Ascending aorta (tissue), 2 donors: ENCODE data around the gene NCK2. TPM values are rescaled to one million over a fixed set of nuclear protein-coding genes. Genes with fewer than 3 reads are reported as not detected.

Experiments
- DNase-seq, 2 donors: peaks; one replicate each; pipeline ENCODE4 v3.0.0-alpha.2; 2019; ENCODE audit warnings: low spot score in 2 of 2
- H3K27ac ChIP-seq, 2 donors: fragments of 200-600 bp; sonication (generic); one replicate each; pipeline ENCODE4 v1.5.1; 2016 to 2017; ENCODE audit warnings: mild to moderate bottlenecking in 1 of 2
- H3K27me3 ChIP-seq: fragments of 200-600 bp; sonication (generic); one replicate; pipeline ENCODE4 v1.5.1; 2017
- H3K36me3 ChIP-seq, 2 donors: fragments of 200-600 bp; sonication (generic); one replicate each; pipeline ENCODE4 v1.5.1; 2016
- H3K4me1 ChIP-seq, 2 donors: fragments of 200-600 bp; sonication (generic); one replicate each; pipeline ENCODE4 v1.5.1; 2016 to 2017; ENCODE audit warnings: mild to moderate bottlenecking in 1 of 2
- H3K4me3 ChIP-seq, 2 donors: fragments of 200-600 bp; sonication (generic); one replicate each; pipeline ENCODE4 v1.5.1; 2016 to 2017; ENCODE audit warnings: mild to moderate bottlenecking in 1 of 2
- H3K9me3 ChIP-seq, 2 donors: fragments of 200-600 bp; sonication (generic); one replicate each; pipeline ENCODE4 v1.5.1; 2016
- CTCF ChIP-seq, 3 experiments: fragments of 200-600 bp in 2 of 3; fragments of 450-650 bp in 1 of 3; sonication (generic) in 2 of 3; IDR thresholded peaks; one replicate each; pipeline ENCODE4 v1.5.1; 2016 to 2019; ENCODE audit warnings: antibody characterized with exemption in 3 of 3, mild to moderate bottlenecking in 1 of 3, moderate library complexity in 1 of 3
- intact Hi-C: fragments of 100-400 bp; cut with DNase I; formaldehyde crosslinking; loops from one replicate; pipeline ENCODE4 v1.15.1; 2023
- total RNA-seq: library from RNA; depleted of rRNA; stranded (reverse); fragments of >200 nt; gene quantifications from one replicate; pipeline ENCODE4 v1.1.0, GENCODE V29; 2016

The NCK2 gene
- total RNA-seq, 1 donor from 2014 or later = 57.6 TPM

DNA sequence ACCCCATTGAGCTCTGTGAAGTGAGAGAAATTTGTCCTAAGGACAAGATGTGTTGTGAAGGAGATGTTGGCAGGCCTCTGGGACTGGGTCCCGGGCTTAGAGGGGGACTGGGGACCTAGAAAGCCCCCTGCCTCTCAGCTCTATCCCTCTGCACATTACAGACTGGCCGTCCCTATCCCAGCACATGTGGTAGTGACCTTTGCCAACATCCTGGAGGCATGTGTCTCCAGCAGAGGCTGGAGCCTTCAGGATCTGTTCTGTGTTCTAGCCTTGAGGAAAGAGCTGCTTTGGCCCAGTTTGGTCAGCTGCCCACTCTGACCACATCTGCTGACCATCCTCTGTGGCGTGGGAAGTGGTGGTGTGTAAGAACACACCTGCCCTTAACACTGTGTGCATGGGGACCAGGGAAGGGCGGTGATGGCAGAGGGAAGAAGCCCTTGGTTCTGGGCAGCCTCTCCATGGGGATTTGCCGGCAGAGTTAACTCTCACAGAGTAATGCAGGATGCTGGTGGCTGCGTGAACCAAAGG, 33.4 kb downstream of the NCK2 start:
- TF ChIP-seq CTCF (IDR thresholded peaks at IDR 0.05) = no peak
- Histone ChIP-seq H3K9me3 (no peaks in the 10 kb centered on the region), H3K27me3 (no peaks in the 10 kb centered on the region), H3K36me3 (no peaks in the 10 kb centered on the region), H3K27ac (no peak overlapping the region), H3K4me1 (peaks cover 5 to 11% of the 10 kb centered on the region in 2 donors), H3K4me3 (no peak overlapping the region)
- DNase-seq = no peak
- intact Hi-C loops = no loop called here

GRCh38 chr2:105779394-105779793, 34.7 kb downstream of the NCK2 start:
- no peak for TF ChIP-seq CTCF (IDR thresholded peaks at IDR 0.05)
- DNase-seq = no peak
- Histone ChIP-seq H3K36me3 (no peaks in the 10 kb centered on the region), H3K4me3 (no peak overlapping the region), H3K27me3 (no peaks in the 10 kb centered on the region), H3K4me1 (peaks cover 3 to 11% of the 10 kb centered on the region in 2 donors), H3K9me3 (no peaks in the 10 kb centered on the region), H3K27ac (no peak overlapping the region)
- intact Hi-C loops = no loop called here

- DNase-seq = no peak
- H3K4me3 ChIP-seq = no peak overlapping the region
- no peak for TF ChIP-seq CTCF (IDR thresholded peaks at IDR 0.05)
- H3K36me3 ChIP-seq = no peaks in the 10 kb centered on the region
- H3K27me3 ChIP-seq = no peaks in the 10 kb centered on the region
- H3K4me1 ChIP-seq = peaks cover 3 to 11% of the 10 kb centered on the region in 2 donors
- H3K9me3 ChIP-seq = no peaks in the 10 kb centered on the region
- H3K27ac ChIP-seq = no peak overlapping the region
- intact Hi-C loops = loop anchor here (5.0 kb wide), 1 partner anchor 33 kb away; no protein-coding TSS in a partner anchor
These were observed 35.9 kb downstream of the NCK2 start for GRCh38 chr2:105780606-105781005.

DNA sequence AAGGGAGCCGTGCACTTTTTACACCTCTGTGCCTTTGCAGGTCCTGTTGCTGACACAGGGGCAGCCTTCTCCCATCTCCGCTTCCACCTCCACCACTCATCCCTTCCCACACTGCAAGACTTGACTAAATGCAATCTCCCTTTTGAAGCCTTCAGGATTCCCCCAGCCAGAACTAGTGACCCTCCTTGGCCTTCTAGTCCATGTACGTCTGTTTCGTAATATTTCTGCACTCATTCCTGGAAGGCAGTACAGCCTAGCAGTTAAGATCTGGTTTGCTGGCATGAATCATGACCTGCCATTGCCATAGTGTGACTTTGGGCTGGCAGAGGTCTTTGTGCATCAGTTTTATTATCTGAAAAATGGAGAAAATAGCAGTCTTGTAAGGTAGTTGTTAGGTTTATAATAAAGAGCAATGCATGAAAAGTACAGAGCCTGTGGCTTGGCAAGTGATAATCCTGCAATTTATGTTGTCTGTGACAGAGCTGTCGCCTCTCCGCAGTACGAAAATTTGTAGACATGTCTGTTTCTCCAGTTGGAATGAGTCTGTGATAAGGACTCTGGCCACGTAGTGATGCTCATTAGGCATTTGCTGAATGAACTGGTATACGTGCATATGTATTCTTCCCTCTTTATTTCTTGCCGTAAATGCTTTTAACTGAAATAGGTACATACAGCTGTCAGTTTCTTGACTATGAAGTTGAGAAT, 36.7 kb downstream of the NCK2 start:
- Histone ChIP-seq H3K4me1 (peaks cover 3 to 6% of the 10 kb centered on the region in 2 donors), H3K36me3 (no peaks in the 10 kb centered on the region), H3K27ac (no peak overlapping the region), H3K9me3 (no peaks in the 10 kb centered on the region), H3K27me3 (no peaks in the 10 kb centered on the region), H3K4me3 (no peak overlapping the region)
- no peak for DNase-seq
- no peak for TF ChIP-seq CTCF (IDR thresholded peaks at IDR 0.05)
- intact Hi-C loops = loop anchor here (5.0 kb wide), 1 partner anchor 34 kb away; no protein-coding TSS in a partner anchor

DNA sequence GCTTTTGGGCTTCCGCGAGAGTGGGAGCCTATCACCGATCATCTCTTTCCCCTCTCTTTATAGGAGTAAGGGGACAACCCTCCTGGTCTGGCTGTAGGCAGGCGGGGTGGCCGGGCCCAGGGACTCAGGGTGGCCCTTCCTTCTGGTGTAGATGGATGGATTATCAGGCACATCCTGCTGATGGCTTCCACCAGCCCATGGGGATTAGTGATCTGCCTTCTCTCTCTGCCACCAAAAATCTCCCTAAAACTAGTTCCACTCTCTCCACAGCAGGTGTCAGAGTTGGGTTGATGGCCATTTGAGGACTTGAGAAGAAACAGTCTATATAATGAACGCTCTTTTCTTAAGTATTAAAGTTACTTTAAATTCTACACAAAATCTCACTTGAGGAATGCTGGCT, 37.4 kb downstream of the NCK2 start:
- intact Hi-C loops = loop anchor here (5.0 kb wide), 1 partner anchor 35 kb away; no protein-coding TSS in a partner anchor
- DNase-seq = no peak
- Histone ChIP-seq H3K9me3 (no peaks in the 10 kb centered on the region), H3K36me3 (no peaks in the 10 kb centered on the region), H3K4me3 (no peak overlapping the region), H3K27me3 (no peaks in the 10 kb centered on the region), H3K27ac (no peak overlapping the region), H3K4me1 (peaks cover under 1 to 3% of the 10 kb centered on the region in 2 donors)
- peak in 1 of 3 experiments; percentile 11 for TF ChIP-seq CTCF (IDR thresholded peaks at IDR 0.05)
